Adrenal gland (tissue), 12 donors: ENCODE measurements around the gene NRIP3. TPM values are rescaled to one million over a fixed set of nuclear protein-coding genes. Genes with fewer than 3 reads are reported as not detected.

ENCODE experiments used
- DNase-seq, 7 donors: peaks; one replicate each; pipeline ENCODE4 v3.0.0-alpha.2; 2019 to 2020
- H3K27ac ChIP-seq, 5 donors: fragments of 200-600 bp; sonication (generic) in 4 of 5; 1 replicate in 3 of 5; 2 replicates in 2 of 5; pipeline versions ENCODE4 v1.5.1 to v1.8.0; 2016 to 2020; ENCODE audit warnings: mild to moderate bottlenecking in 1 of 5
- H3K27me3 ChIP-seq: fragments of 200-600 bp; 2 replicates; pipeline ENCODE4 v1.8.0; 2021
- H3K36me3 ChIP-seq, 2 donors: fragments of 200-600 bp; replicated peaks in 1 of 2; 1 replicate in 1 of 2; 2 replicates in 1 of 2; pipeline versions ENCODE4 v1.5.1 to v1.8.0; 2018 to 2022
- H3K4me1 ChIP-seq, 2 donors: fragments of 200-600 bp; replicated peaks in 1 of 2; 1 replicate in 1 of 2; 2 replicates in 1 of 2; pipeline versions ENCODE4 v1.5.1 to v1.8.0; 2018 to 2021
- H3K4me3 ChIP-seq, 4 donors: fragments of 200-600 bp; sonication (generic) in 3 of 4; one replicate each; pipeline ENCODE4 v1.5.1; 2016 to 2018
- H3K9me3 ChIP-seq, 3 donors: fragments of 200-600 bp; sonication (generic) in 1 of 3; replicated peaks in 1 of 3; 1 replicate in 2 of 3; 2 replicates in 1 of 3; pipeline versions ENCODE4 v1.5.1 to v1.8.0; 2016 to 2021
- CTCF ChIP-seq, 6 experiments: fragments of 450-650 bp in 4 of 6; fragments of 200-600 bp in 2 of 6; sonication (generic) in 1 of 6; IDR thresholded peaks; 1 replicate in 5 of 6; 2 replicates in 1 of 6; pipeline versions ENCODE4 v1.5.1 to v1.8.0; 2016 to 2021; ENCODE audit warnings: antibody characterized with exemption in 6 of 6, mild to moderate bottlenecking in 2 of 6, moderate library complexity in 1 of 6
- POLR2A ChIP-seq, 2 donors: fragments of 450-650 bp; IDR thresholded peaks; one replicate each; pipeline ENCODE4 v1.6.1; 2017; ENCODE audit warnings: antibody characterized with exemption in 2 of 2, mild to moderate bottlenecking in 2 of 2, moderate library complexity in 1 of 2
- WGBS, 4 donors: extraction: QIAGEN DNeasy Blood & Tissue Kit in 2 of 4; methylation state at CpG; one replicate each; pipeline versions ENCODE4 v1.1.5 to v1.1.7; 2013 to 2017; 5-methylcytosine and 5-hydroxymethylcytosine counted together
- intact Hi-C, 2 donors: fragments of 100-400 bp; cut with DNase I; formaldehyde crosslinking; loops; one replicate each; pipeline versions ENCODE4 v1.14.1 to v1.15.0; 2022 to 2023
- polyA plus RNA-seq, 3 donors: library from polyadenylated mRNA; stranded (reverse); fragments of 200-250 nt in 2 of 3; fragments of 350-450 nt in 1 of 3; fragmentation: Illumina TruSeq in 1 of 3; extraction: RNeasy Lipid Tissue Mini Kit (QIAGEN cat#74804) in 1 of 3; gene quantifications; one replicate each; pipeline ENCODE4 v1.2.3, GENCODE V29; 2013 to 2014
- total RNA-seq, 9 donors: library from RNA; depleted of rRNA in 4 of 9; stranded (reverse); fragments of >200 nt in 4 of 9; fragments of 120-200 nt in 1 of 9; fragmentation: NEBNext Ultra II Directional in 1 of 9; extraction: Animal tissue kit (Norgen Biotek cat#: 25700) in 1 of 9; gene quantifications; one replicate each; pipeline versions ENCODE4 v1.1.0 to v1.2.4, GENCODE V29; 2013 to 2023
- donor health status: healthy with polysubstance abuse.
- donor health status: Bipolar disorder and iron deficiency.
- donor health status: DM: yes; HTN: yes; CAD: no.
- donor health status: DM: no; HTN: no; CAD: no.
- donor health status: DM: no; HTN: no; CAD: no.
- donor health status: DM: yes; HTN: yes; CAD: no.

The NRIP3 gene
- total and polyA plus RNA-seq, 12 donors, result 1.4 to 42.5 (median 11.0) TPM

GRCh38 chr11:8964324-8965320, 39.2 kb downstream of the NRIP3 start, which contains the start of gene TMEM9B:
TSS of gene TMEM9B (minus strand) at chr11:8964442. CDS start at chr11:8964313, 129 bp downstream.
- 0 to 1% (median 0%) methylated on average over 1 to 67 of the region's 67 CpGs for WGBS, 4 donors
- H3K27me3 ChIP-seq, result no peaks in the 10 kb centered on the region
- peaks cover 19 to 35% of the 10 kb centered on the region in 2 donors for H3K4me1 ChIP-seq
- H3K36me3 ChIP-seq, result no peaks in the 10 kb centered on the region
- TF ChIP-seq POLR2A (IDR thresholded peaks at IDR 0.05) (peak; percentile 86 to 97), CTCF (IDR thresholded peaks at IDR 0.05) (peak in 1 of 6 experiments; percentile 12)
- DNase-seq, result peak; percentile 91 to 97 (median 96)
- H3K4me3 ChIP-seq, result peak within 1 kb of the TSS; percentile 26 to 89 (median 70)
- H3K9me3 ChIP-seq, result no peaks in the 10 kb centered on the region
- H3K27ac ChIP-seq, result peak within 1 kb of the TSS; percentile 79 to 99 (median 95)
- intact Hi-C loops, result loop anchor here in 1 of 2 donors (5.0 kb wide), 1 partner anchor 277 kb away; no protein-coding TSS in a partner anchor

GRCh38 chr11:8963569-8964323, 40.1 kb downstream of the NRIP3 start:
- H3K27me3 ChIP-seq, result no peaks in the 10 kb centered on the region
- peak overlapping the region; percentile 79 to 99 (median 95) for H3K27ac ChIP-seq
- intact Hi-C loops, result loop anchor here in 1 of 2 donors (5.0 kb wide), 1 partner anchor 276 kb away; no protein-coding TSS in a partner anchor
- TF ChIP-seq POLR2A (IDR thresholded peaks at IDR 0.05), result no peak
- TF ChIP-seq CTCF (IDR thresholded peaks at IDR 0.05), result no peak
- peak; percentile 82 to 92 (median 87) for DNase-seq
- no peaks in the 10 kb centered on the region for H3K36me3 ChIP-seq
- peaks cover 27 to 42% of the 10 kb centered on the region in 2 donors for H3K4me1 ChIP-seq
- WGBS, 4 donors, result 2 to 5% (median 3%) methylated on average over 10 to 39 of the region's 39 CpGs
- no peaks in the 10 kb centered on the region for H3K9me3 ChIP-seq
- H3K4me3 ChIP-seq, result peak overlapping the region; percentile 26 to 89 (median 70)

GRCh38 chr11:8962841-8963240, 41.0 kb downstream of the NRIP3 start:
- intact Hi-C loops, result loop anchor here in 1 of 2 donors (5.0 kb wide), 1 partner anchor 276 kb away; no protein-coding TSS in a partner anchor
- Histone ChIP-seq H3K27me3 (no peaks in the 10 kb centered on the region), H3K27ac (peak overlapping the region in 3 of 5 donors; percentile 12 to 95 (median 33)), H3K4me1 (peaks cover 27 to 42% of the 10 kb centered on the region in 2 donors), H3K4me3 (peak overlapping the region in 1 of 4 donors; percentile 75), H3K9me3 (no peaks in the 10 kb centered on the region), H3K36me3 (no peaks in the 10 kb centered on the region)
- TF ChIP-seq CTCF (IDR thresholded peaks at IDR 0.05) (no peak), POLR2A (IDR thresholded peaks at IDR 0.05) (no peak)
- no peak for DNase-seq
- 22 to 26% (median 24%) methylated on average over 2 of the region's 2 CpGs for WGBS, 4 donors
